SW480 (cell line): ENCODE data around the gene RBFOX1.

Experiments used
- DNase-seq: peaks from one replicate; pipeline ENCODE4 v3.0.0-alpha.2; 2016; ENCODE audit warnings: low spot score

The RBFOX1 gene

GRCh38 chr16:7689234-7689633, 356.6 kb downstream of the RBFOX1 start:
- DNase-seq = no peak

GRCh38 chr16:7691533-7691932, 358.9 kb downstream of the RBFOX1 start:
- DNase-seq = no peak

- DNase-seq = no peak
Observed at GRCh38 chr16:7703672-7704071, 371.0 kb downstream of the RBFOX1 start.

- no peak for DNase-seq
Observed at GRCh38 chr16:7705885-7706284, 373.2 kb downstream of the RBFOX1 start.

- no peak for DNase-seq
Observed at GRCh38 chr16:7709186-7709585, 376.5 kb downstream of the RBFOX1 start.

GRCh38 chr16:7713244-7713643, 380.6 kb downstream of the RBFOX1 start:
- no peak for DNase-seq

GRCh38 chr16:7714775-7715174, 382.1 kb downstream of the RBFOX1 start:
- DNase-seq = no peak

GRCh38 chr16:7716660-7717550, 384.3 kb downstream of the RBFOX1 start:
- no peak for DNase-seq

GRCh38 chr16:7722761-7723160, 390.1 kb downstream of the RBFOX1 start:
- no peak for DNase-seq

- no peak for DNase-seq
Observed at GRCh38 chr16:7731141-7731540, 398.5 kb downstream of the RBFOX1 start.

GRCh38 chr16:7736138-7736665, 403.6 kb downstream of the RBFOX1 start:
- DNase-seq = no peak

GRCh38 chr16:7742626-7743025, 410.0 kb downstream of the RBFOX1 start:
- DNase-seq = no peak

- DNase-seq = no peak
Observed at GRCh38 chr16:7744546-7745264, 412.1 kb downstream of the RBFOX1 start.

GRCh38 chr16:7745276-7745675, 412.6 kb downstream of the RBFOX1 start:
- no peak for DNase-seq

- DNase-seq = no peak
Observed at GRCh38 chr16:7746941-7747340, 414.3 kb downstream of the RBFOX1 start.

GRCh38 chr16:7748522-7748921, 415.9 kb downstream of the RBFOX1 start:
- no peak for DNase-seq

GRCh38 chr16:7755347-7755882, 422.8 kb downstream of the RBFOX1 start:
- no peak for DNase-seq
